ENCODE data around the gene HBA2. TPM values are rescaled to one million over a fixed set of nuclear protein-coding genes. Genes with fewer than 3 reads are reported as not detected.

Gene HBA2
- total RNA-seq, 5 donors from 2014 or later (not counting 1 experiment from before 2014, with no cell fraction given): 13.2 TPM; not detected in 4

DNA sequence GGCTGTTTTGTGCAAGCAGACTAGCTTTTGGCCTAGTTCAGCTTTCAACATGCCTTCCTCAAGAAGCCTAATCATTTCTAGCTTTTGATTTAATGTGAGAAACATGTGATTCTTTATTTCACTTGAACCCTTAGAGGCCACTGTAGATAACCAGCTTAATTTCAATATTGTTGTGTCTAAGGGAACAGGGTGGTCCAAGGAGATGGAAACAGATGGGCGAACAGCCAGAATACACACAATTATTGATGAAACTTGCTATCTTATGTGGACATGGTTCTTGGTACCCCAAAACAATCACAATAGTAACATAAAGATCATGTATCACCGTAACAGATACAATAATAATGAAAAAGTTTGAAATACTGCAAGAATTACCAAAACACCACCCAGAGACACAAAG is 39.0 kb upstream of the HBA2 start:
- Mint-ChIP-seq H3K4me3 (no peak overlapping the region), H3K9me3 (no peaks in the 10 kb centered on the region), H3K27ac (no peak overlapping the region), H3K27me3 (no peaks in the 10 kb centered on the region), H3K4me1 (peaks cover 36 to 48% (median 37%) of the 10 kb centered on the region in 3 donors), H3K36me3 (peaks cover 9% of the 10 kb centered on the region)
- Histone ChIP-seq H3K4me3 (ENCODE audit: control insufficient read depth in 1 of 2, extremely low read depth in 1 of 2, low read length in 1 of 2) (no peak overlapping the region), H3K27me3 (replicated peaks in 1 of 2; ENCODE audit: control insufficient read depth in 2 of 2, extremely low read depth in 1 of 2, insufficient read depth in 2 of 2, low read length in 1 of 2) (no peaks in the 10 kb centered on the region), H3K4me1 (ENCODE audit: control insufficient read depth in 1 of 2, extremely low read depth in 1 of 2, insufficient read depth in 2 of 2, low read length in 2 of 2) (peaks cover 9 to 28% of the 10 kb centered on the region in 2 experiments), H3K27ac (ENCODE audit: low read length) (no peak overlapping the region), H3K9me3 (no peaks in the 10 kb centered on the region), H3K36me3 (ENCODE audit: control insufficient read depth in 2 of 2, extremely low read depth in 1 of 2, insufficient read depth in 1 of 2, low read length in 1 of 2) (no peaks in the 10 kb centered on the region)
- CTCF ChIA-PET: no interaction called here
- no CpG with 5 or more reads among the region's 2 CpGs for WGBS (ENCODE audit: insufficient coverage)
- POLR2A ChIA-PET: interaction anchor here in 1 of 2 donors (0.5 kb wide), 1 partner anchor 469 kb away, joined by 3 read pairs; no protein-coding TSS in a partner anchor
- DNase-seq: no peak
- ATAC-seq (replicated peaks in 1 of 4): no peak

DNA sequence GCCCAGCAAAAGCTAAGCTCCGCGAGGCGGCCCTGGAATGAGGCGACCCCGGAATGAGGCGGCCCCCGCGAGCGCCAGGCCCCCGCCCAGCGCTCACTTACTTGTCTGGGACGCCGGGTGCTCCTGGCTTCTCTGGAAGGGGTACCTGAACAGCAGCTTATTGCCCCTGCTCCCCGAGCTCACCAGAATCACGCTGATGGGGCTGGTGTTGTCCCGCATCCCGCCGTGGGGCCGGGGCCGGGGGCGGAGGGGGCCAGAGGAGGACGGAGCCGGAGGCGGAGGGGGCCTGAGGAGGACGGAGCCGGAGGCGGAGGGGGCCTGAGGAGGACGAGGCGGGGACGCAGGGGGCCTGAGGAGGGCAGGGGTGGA is 34.6 kb upstream of the HBA2 start:
- Histone ChIP-seq H3K9me3 (no peaks in the 10 kb centered on the region), H3K27ac (ENCODE audit: low read length) (peak overlapping the region; percentile 49), H3K27me3 (replicated peaks in 1 of 2; ENCODE audit: control insufficient read depth in 2 of 2, extremely low read depth in 1 of 2, insufficient read depth in 2 of 2, low read length in 1 of 2) (peaks cover 0 to under 1% of the 10 kb centered on the region in 2 experiments), H3K4me1 (ENCODE audit: control insufficient read depth in 1 of 2, extremely low read depth in 1 of 2, insufficient read depth in 2 of 2, low read length in 2 of 2) (peaks cover 3 to 20% of the 10 kb centered on the region in 2 experiments), H3K36me3 (ENCODE audit: control insufficient read depth in 2 of 2, extremely low read depth in 1 of 2, insufficient read depth in 1 of 2, low read length in 1 of 2) (no peaks in the 10 kb centered on the region), H3K4me3 (ENCODE audit: control insufficient read depth in 1 of 2, extremely low read depth in 1 of 2, low read length in 1 of 2) (peak overlapping the region; percentile 63 to 64)
- peak overlapping the region in 1 of 2 donors; percentile 55 for H3K27ac Mint-ChIP-seq
- peaks cover 19 to 29% (median 21%) of the 10 kb centered on the region in 3 donors for H3K4me1 Mint-ChIP-seq
- ATAC-seq (replicated peaks in 1 of 4): peak in 3 of 4 experiments; percentile 31 to 46 (median 35)
- peaks cover 3% of the 10 kb centered on the region for H3K36me3 Mint-ChIP-seq
- under 1% methylated on average over 13 of the region's 30 CpGs for WGBS (ENCODE audit: insufficient coverage)
- H3K4me3 Mint-ChIP-seq: peak overlapping the region; percentile 79 to 89 (median 81)
- H3K27me3 Mint-ChIP-seq: peaks cover 0 to under 1% of the 10 kb centered on the region in 2 donors
- DNase-seq: peak in 20 of 35 experiments; percentile 3 to 42 (median 19)
- ChIA-PET POLR2A (interaction anchor here in 1 of 2 donors (0.7 kb wide), 2 partner anchors 72 to 287 kb away, joined by 3 to 5 read pairs; partner anchors contain the start of gene RAB11FIP3), CTCF (no interaction called here)
- no peaks in the 10 kb centered on the region for H3K9me3 Mint-ChIP-seq

DNA sequence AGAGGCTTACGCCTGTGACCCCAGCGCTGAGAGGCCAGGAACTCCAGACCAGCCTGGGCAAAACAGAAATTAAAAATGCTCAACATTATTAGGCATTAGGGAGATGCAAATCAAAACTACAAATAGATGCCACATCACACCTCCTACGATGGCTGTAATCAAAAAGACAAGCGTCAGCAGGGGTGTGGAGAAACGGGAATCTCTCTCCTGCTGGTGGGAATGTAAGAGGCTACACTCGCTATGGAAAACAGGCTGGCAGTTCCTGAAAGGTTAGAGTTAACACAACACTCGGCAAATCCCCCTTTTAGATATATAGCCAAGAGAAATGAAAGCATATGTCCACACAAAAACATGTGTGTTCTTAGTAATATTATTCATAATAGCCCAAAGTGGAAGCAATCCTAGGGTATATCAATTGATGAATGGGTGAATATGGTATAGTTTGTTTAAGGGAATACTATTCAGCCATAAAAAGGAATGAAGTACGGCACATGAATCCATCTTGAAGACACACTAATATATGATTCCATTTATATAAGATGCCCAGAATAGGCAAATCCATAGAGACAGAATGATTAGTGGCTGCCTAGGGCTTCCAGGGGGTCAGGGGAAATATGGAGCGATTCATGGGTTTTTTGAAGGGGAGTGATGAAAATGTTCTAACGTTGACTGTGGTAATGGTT is 32.4 kb upstream of the HBA2 start:
- WGBS (ENCODE audit: insufficient coverage): 93% methylated on average over 4 of the region's 10 CpGs
- no peak overlapping the region for H3K27ac Mint-ChIP-seq
- no peak for ATAC-seq (replicated peaks in 1 of 4)
- H3K4me1 Mint-ChIP-seq: peaks cover 8 to 20% (median 10%) of the 10 kb centered on the region in 3 donors
- peak overlapping the region; percentile 5 to 74 (median 62) for H3K4me3 Mint-ChIP-seq
- POLR2A ChIA-PET: no interaction called here
- CTCF ChIA-PET: no interaction called here
- H3K4me1 ChIP-seq (ENCODE audit: control insufficient read depth in 1 of 2, extremely low read depth in 1 of 2, insufficient read depth in 2 of 2, low read length in 2 of 2): peaks cover 3 to 18% of the 10 kb centered on the region in 2 experiments
- H3K27ac ChIP-seq (ENCODE audit: low read length): no peak overlapping the region
- no peaks in the 10 kb centered on the region for H3K36me3 ChIP-seq (ENCODE audit: control insufficient read depth in 2 of 2, extremely low read depth in 1 of 2, insufficient read depth in 1 of 2, low read length in 1 of 2)
- no peaks in the 10 kb centered on the region for H3K36me3 Mint-ChIP-seq
- H3K27me3 ChIP-seq (replicated peaks in 1 of 2; ENCODE audit: control insufficient read depth in 2 of 2, extremely low read depth in 1 of 2, insufficient read depth in 2 of 2, low read length in 1 of 2): peaks cover 0 to 11% of the 10 kb centered on the region in 2 experiments
- DNase-seq: no peak
- no peaks in the 10 kb centered on the region for H3K9me3 Mint-ChIP-seq
- no peak overlapping the region for H3K4me3 ChIP-seq (ENCODE audit: control insufficient read depth in 1 of 2, extremely low read depth in 1 of 2, low read length in 1 of 2)
- H3K9me3 ChIP-seq: no peaks in the 10 kb centered on the region
- peaks cover 11 to 12% of the 10 kb centered on the region in 2 donors for H3K27me3 Mint-ChIP-seq

DNA sequence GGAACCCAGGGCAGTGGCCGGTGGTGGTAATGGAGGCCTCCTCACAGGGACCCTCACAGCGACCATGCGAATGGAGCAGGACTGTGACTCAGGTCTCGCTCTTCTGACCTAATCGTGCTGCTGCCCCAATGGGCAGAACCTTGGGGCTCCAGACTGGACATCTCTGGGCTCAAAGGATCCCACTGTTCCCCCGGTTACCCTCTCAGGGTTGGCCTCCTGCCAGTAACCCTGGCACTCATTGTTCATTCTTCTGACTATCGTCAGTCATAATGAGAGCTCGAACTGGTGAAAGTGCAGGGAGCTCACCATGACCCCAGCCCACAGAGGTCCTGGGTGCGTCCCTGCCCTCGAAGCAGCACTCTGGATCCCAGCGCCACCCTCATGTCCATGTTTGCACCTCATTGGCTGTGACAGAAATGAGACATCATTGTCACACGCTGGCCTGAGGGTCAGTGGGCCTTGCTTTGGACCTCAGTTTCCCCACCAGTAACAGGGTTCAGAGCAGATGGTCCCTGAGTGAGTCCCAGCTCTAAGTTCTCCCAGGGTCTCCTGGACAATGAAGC is 30.2 kb upstream of the HBA2 start:
- CTCF ChIA-PET: no interaction called here
- Mint-ChIP-seq H3K9me3 (no peaks in the 10 kb centered on the region), H3K4me1 (peaks cover 0 to 8% (median 4%) of the 10 kb centered on the region in 3 donors), H3K27me3 (peaks cover 11 to 20% of the 10 kb centered on the region in 2 donors), H3K36me3 (no peaks in the 10 kb centered on the region), H3K4me3 (no peak overlapping the region), H3K27ac (no peak overlapping the region)
- H3K9me3 ChIP-seq: no peaks in the 10 kb centered on the region
- H3K4me1 ChIP-seq (ENCODE audit: control insufficient read depth in 1 of 2, extremely low read depth in 1 of 2, insufficient read depth in 2 of 2, low read length in 2 of 2): peaks cover 0 to 11% of the 10 kb centered on the region in 2 experiments
- WGBS (ENCODE audit: insufficient coverage): 79% methylated on average over 12 of the region's 12 CpGs
- H3K4me3 ChIP-seq (ENCODE audit: control insufficient read depth in 1 of 2, extremely low read depth in 1 of 2, low read length in 1 of 2): no peak overlapping the region
- POLR2A ChIA-PET: no interaction called here
- H3K36me3 ChIP-seq (ENCODE audit: control insufficient read depth in 2 of 2, extremely low read depth in 1 of 2, insufficient read depth in 1 of 2, low read length in 1 of 2): no peaks in the 10 kb centered on the region
- DNase-seq (no peak), ATAC-seq (replicated peaks in 1 of 4) (no peak)
- H3K27ac ChIP-seq (ENCODE audit: low read length): no peak overlapping the region
- H3K27me3 ChIP-seq (replicated peaks in 1 of 2; ENCODE audit: control insufficient read depth in 2 of 2, extremely low read depth in 1 of 2, insufficient read depth in 2 of 2, low read length in 1 of 2): peaks cover 2 to 13% of the 10 kb centered on the region in 2 experiments

DNA sequence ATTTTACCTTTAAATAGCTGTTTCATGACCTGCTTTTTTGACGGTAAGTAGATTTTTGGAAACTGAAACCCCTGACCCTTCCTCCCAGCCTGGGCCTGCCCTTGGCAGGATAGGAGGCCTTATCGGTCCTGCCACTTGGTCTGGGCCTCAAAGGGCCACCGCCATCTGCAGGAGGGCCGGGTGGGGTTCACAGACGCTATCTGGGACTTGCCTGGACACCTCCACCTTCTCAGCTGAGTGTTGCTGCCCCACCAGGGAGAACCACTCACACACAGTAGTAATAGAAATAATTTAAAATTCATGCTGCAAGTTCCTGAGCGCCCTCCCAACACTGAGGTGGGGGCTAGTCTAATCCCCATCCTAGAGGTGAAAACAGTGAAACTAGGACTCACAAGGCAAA is 29.6 kb upstream of the HBA2 start:
- H3K4me3 Mint-ChIP-seq: no peak overlapping the region

DNA sequence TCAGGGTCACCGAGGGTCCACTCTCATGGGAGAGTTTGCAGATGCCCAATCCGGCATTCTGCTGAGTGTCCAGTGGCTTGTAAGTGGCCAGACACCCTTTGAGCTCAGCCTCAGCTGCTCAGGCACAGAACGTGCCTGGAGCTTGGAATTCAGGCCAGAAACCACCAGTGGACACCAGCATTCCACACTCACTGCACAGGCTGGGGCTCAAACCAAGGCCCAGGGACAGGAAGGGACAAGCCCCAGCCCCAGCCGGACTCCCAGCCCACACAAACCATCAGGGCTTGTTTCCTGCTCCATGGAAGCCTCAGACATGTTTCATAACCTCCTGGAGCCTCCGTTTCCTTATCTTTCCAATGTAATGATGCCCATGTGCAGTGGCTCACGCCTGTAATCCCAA is 29.2 kb upstream of the HBA2 start:
- Mint-ChIP-seq H3K4me3 (no peak overlapping the region), H3K9me3 (no peaks in the 10 kb centered on the region), H3K36me3 (no peaks in the 10 kb centered on the region), H3K27ac (no peak overlapping the region), H3K27me3 (peaks cover 11 to 20% of the 10 kb centered on the region in 2 donors), H3K4me1 (peaks cover 0 to 7% (median 3%) of the 10 kb centered on the region in 3 donors)
- Histone ChIP-seq H3K9me3 (no peaks in the 10 kb centered on the region), H3K27ac (ENCODE audit: low read length) (no peak overlapping the region), H3K4me1 (ENCODE audit: control insufficient read depth in 1 of 2, extremely low read depth in 1 of 2, insufficient read depth in 2 of 2, low read length in 2 of 2) (peaks cover 0 to 6% of the 10 kb centered on the region in 2 experiments), H3K4me3 (ENCODE audit: control insufficient read depth in 1 of 2, extremely low read depth in 1 of 2, low read length in 1 of 2) (no peak overlapping the region), H3K27me3 (replicated peaks in 1 of 2; ENCODE audit: control insufficient read depth in 2 of 2, extremely low read depth in 1 of 2, insufficient read depth in 2 of 2, low read length in 1 of 2) (peaks cover 2 to 15% of the 10 kb centered on the region in 2 experiments), H3K36me3 (ENCODE audit: control insufficient read depth in 2 of 2, extremely low read depth in 1 of 2, insufficient read depth in 1 of 2, low read length in 1 of 2) (no peaks in the 10 kb centered on the region)
- POLR2A ChIA-PET: no interaction called here
- 65% methylated on average over 6 of the region's 6 CpGs for WGBS (ENCODE audit: insufficient coverage)
- CTCF ChIA-PET: no interaction called here
- ATAC-seq (replicated peaks in 1 of 4): no peak
- DNase-seq: no peak

More for the DNA sequence above, 29.6 kb upstream of the HBA2 start:
- Mint-ChIP-seq H3K27ac (no peak overlapping the region), H3K4me1 (peaks cover 0 to 8% (median 4%) of the 10 kb centered on the region in 3 donors), H3K9me3 (no peaks in the 10 kb centered on the region), H3K36me3 (no peaks in the 10 kb centered on the region), H3K27me3 (peaks cover 11 to 20% of the 10 kb centered on the region in 2 donors)
- H3K4me1 ChIP-seq (ENCODE audit: control insufficient read depth in 1 of 2, extremely low read depth in 1 of 2, insufficient read depth in 2 of 2, low read length in 2 of 2): peaks cover 0 to 6% of the 10 kb centered on the region in 2 experiments
- H3K4me3 ChIP-seq (ENCODE audit: control insufficient read depth in 1 of 2, extremely low read depth in 1 of 2, low read length in 1 of 2): no peak overlapping the region
- no peaks in the 10 kb centered on the region for H3K36me3 ChIP-seq (ENCODE audit: control insufficient read depth in 2 of 2, extremely low read depth in 1 of 2, insufficient read depth in 1 of 2, low read length in 1 of 2)
- WGBS (ENCODE audit: insufficient coverage): 100% methylated on average over 1 of the region's 6 CpGs
- CTCF ChIA-PET: no interaction called here
- no peak overlapping the region for H3K27ac ChIP-seq (ENCODE audit: low read length)
- DNase-seq: no peak
- POLR2A ChIA-PET: no interaction called here
- H3K27me3 ChIP-seq (replicated peaks in 1 of 2; ENCODE audit: control insufficient read depth in 2 of 2, extremely low read depth in 1 of 2, insufficient read depth in 2 of 2, low read length in 1 of 2): peaks cover 2 to 13% of the 10 kb centered on the region in 2 experiments
- ATAC-seq (replicated peaks in 1 of 4): no peak
- H3K9me3 ChIP-seq: no peaks in the 10 kb centered on the region

All from T-cell (primary cell).